Fibroblast of villous mesenchyme (primary cell): ENCODE data around the gene SIRPB1. TPM values are rescaled to one million over a fixed set of nuclear protein-coding genes. Genes with fewer than 3 reads are reported as not detected.

Source experiments
- small RNA-seq: library from RNA; depleted of rRNA; stranded (forward); fragments of <200 nt; gene quantifications from one replicate; pipeline ENCODE3, GENCODE V24; 2012
- total RNA-seq: library from RNA; depleted of rRNA; stranded (reverse); fragments of >200 nt; gene quantifications from 2 replicates; pipeline ENCODE4 v1.2.3, GENCODE V29; 2012

The SIRPB1 gene
- total RNA-seq, 1 donor = not detected

Small RNAs within 50 kb of the gene (small RNA-seq; reads per million reads assigned to genes)
- not detected for gene RN7SL561P

Other genes starting within 250 kb of the SIRPB1 start
- gene FKBP1A, start 227.0 kb downstream of the SIRPB1 start, total RNA-seq = 120 and 172 TPM in 2 replicates
- gene NSFL1C, start 153.2 kb downstream of the SIRPB1 start, total RNA-seq = 22.0 and 24.5 TPM in 2 replicates
- not detected in 2 replicates for gene SIRPB2, start 128.6 kb downstream of the SIRPB1 start, total RNA-seq
- gene SIRPD, start 62.3 kb downstream of the SIRPB1 start, total RNA-seq = under 0.01 TPM in 1 of 2 replicates, not detected in the other
- gene SIRPG, start 37.8 kb upstream of the SIRPB1 start, total RNA-seq = not detected in 2 replicates